ENCODE data around the gene IQSEC1. TPM values are rescaled to one million over a fixed set of nuclear protein-coding genes. Genes with fewer than 3 reads are reported as not detected.

The IQSEC1 gene
- total RNA-seq, 1 donor from 2014 or later, result 29.5 TPM

DNA sequence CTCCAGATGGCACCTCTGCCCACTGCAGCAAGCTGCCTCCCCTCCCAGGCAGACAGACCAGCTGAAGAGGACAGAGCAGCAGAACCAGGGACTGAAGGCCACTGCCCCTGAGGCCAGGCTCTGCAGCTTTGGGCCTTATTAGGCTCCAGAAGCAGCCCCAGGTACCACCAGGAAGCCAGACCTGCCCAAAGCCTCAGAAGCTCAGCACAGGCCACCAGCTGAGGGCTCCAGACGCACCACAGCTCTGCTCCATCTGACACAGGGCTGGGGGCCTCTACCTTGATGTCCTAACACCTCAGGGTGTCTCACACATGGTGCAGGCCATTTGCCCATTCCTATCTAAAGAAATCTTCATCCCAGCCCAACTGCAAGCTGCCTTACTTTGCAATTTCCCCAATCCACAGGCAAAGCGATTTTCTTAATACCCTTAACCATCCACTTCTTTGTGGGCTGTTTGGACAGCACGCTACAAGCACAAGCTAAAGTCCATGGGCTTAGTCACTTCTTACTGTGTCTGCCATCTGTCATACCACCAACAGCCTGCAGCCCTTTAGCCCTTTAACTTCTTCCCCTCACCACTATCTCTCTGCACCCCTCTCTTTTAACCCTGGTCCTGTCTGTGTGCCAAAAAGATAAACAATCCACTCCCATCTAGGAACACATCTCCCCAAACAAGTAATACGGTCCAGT is 112.1 kb downstream of the IQSEC1 start:
- Mint-ChIP-seq H3K4me1 (ENCODE audit: low read depth, unreplicated experiment) (peaks cover 16% of the 10 kb centered on the region), H3K36me3 (ENCODE audit: low read depth, unreplicated experiment) (peaks cover 10% of the 10 kb centered on the region), H3K27me3 (ENCODE audit: low read depth, unreplicated experiment) (no peaks in the 10 kb centered on the region), H3K9me3 (ENCODE audit: unreplicated experiment) (no peaks in the 10 kb centered on the region), H3K4me3 (ENCODE audit: unreplicated experiment) (no peak overlapping the region), H3K27ac (ENCODE audit: unreplicated experiment) (peak overlapping the region; percentile 35)
- H2AFZ ChIP-seq (ENCODE audit: low read depth, low read length), result no peak overlapping the region
- H3K4me3 ChIP-seq (ENCODE audit: insufficient read depth, low read depth, low read length), result no peak overlapping the region
- H3K27me3 ChIP-seq (ENCODE audit: insufficient read depth, low read length), result no peaks in the 10 kb centered on the region
- no peak overlapping the region for H3K27ac ChIP-seq (ENCODE audit: low read depth, low read length)
- DNase-seq (ENCODE audit: low read depth), result no peak
- FAIRE-seq, result no peak
- TF ChIP-seq, protein P1, sequence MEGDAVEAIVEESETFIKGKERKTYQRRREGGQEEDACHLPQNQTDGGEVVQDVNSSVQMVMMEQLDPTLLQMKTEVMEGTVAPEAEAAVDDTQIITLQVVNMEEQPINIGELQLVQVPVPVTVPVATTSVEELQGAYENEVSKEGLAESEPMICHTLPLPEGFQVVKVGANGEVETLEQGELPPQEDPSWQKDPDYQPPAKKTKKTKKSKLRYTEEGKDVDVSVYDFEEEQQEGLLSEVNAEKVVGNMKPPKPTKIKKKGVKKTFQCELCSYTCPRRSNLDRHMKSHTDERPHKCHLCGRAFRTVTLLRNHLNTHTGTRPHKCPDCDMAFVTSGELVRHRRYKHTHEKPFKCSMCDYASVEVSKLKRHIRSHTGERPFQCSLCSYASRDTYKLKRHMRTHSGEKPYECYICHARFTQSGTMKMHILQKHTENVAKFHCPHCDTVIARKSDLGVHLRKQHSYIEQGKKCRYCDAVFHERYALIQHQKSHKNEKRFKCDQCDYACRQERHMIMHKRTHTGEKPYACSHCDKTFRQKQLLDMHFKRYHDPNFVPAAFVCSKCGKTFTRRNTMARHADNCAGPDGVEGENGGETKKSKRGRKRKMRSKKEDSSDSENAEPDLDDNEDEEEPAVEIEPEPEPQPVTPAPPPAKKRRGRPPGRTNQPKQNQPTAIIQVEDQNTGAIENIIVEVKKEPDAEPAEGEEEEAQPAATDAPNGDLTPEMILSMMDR (IDR thresholded peaks at IDR 0.05; ENCODE audit: insufficient read depth, low read depth, low read length), result no peak
- TF ChIP-seq EZH2 (IDR thresholded peaks at IDR 0.05; ENCODE audit: insufficient read depth, low read length), result no peak
- H3K79me2 ChIP-seq (ENCODE audit: insufficient read depth, low read length), result peaks cover 91% of the 10 kb centered on the region
- H3K9me3 ChIP-seq (ENCODE audit: insufficient read depth, low read depth, low read length), result no peaks in the 10 kb centered on the region
- peaks cover 6% of the 10 kb centered on the region for H3K4me1 ChIP-seq (ENCODE audit: insufficient read depth, low read length)
- H3K9ac ChIP-seq (ENCODE audit: low read length), result no peak overlapping the region
- no peak overlapping the region for H3K4me2 ChIP-seq (ENCODE audit: low read length)
- H3K36me3 ChIP-seq (ENCODE audit: insufficient read depth, low read length), result no peaks in the 10 kb centered on the region
- peaks cover 99% of the 10 kb centered on the region for H4K20me1 ChIP-seq (ENCODE audit: insufficient read depth, low read length)

DNA sequence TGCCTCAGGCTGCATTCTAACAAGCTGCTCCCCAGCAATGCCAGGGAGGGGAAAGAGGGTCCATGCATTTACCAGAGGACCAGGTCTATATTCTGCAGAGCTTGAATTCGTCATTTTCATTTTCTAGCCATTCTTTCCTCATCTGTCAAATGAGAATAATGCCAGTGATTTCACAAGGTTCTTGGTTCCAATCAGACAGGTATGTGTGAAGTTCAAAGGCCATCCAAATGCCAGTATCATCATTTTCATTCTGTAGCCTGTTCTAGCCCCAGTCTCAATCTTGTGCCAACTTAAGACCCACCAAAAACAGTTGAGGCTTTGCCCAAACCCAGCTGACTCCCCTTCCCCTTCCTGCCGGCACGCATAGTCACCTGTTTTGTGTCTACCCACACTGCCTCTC is 112.7 kb downstream of the IQSEC1 start:
- H3K27ac Mint-ChIP-seq (ENCODE audit: unreplicated experiment), result no peak overlapping the region
- FAIRE-seq, result no peak
- no peak for TF ChIP-seq EZH2 (IDR thresholded peaks at IDR 0.05; ENCODE audit: insufficient read depth, low read length)
- TF ChIP-seq, protein P1 (IDR thresholded peaks at IDR 0.05; ENCODE audit: insufficient read depth, low read depth, low read length), result no peak
- H3K9me3 Mint-ChIP-seq (ENCODE audit: unreplicated experiment), result no peaks in the 10 kb centered on the region
- no peaks in the 10 kb centered on the region for H3K36me3 ChIP-seq (ENCODE audit: insufficient read depth, low read length)
- no peak overlapping the region for H3K27ac ChIP-seq (ENCODE audit: low read depth, low read length)
- H3K4me2 ChIP-seq (ENCODE audit: low read length), result no peak overlapping the region
- H3K27me3 Mint-ChIP-seq (ENCODE audit: low read depth, unreplicated experiment), result no peaks in the 10 kb centered on the region
- H3K9me3 ChIP-seq (ENCODE audit: insufficient read depth, low read depth, low read length), result no peaks in the 10 kb centered on the region
- H3K27me3 ChIP-seq (ENCODE audit: insufficient read depth, low read length), result no peaks in the 10 kb centered on the region
- H4K20me1 ChIP-seq (ENCODE audit: insufficient read depth, low read length), result peaks cover 99% of the 10 kb centered on the region
- H3K4me3 ChIP-seq (ENCODE audit: insufficient read depth, low read depth, low read length), result no peak overlapping the region
- peaks cover 91% of the 10 kb centered on the region for H3K79me2 ChIP-seq (ENCODE audit: insufficient read depth, low read length)
- H3K4me1 Mint-ChIP-seq (ENCODE audit: low read depth, unreplicated experiment), result peaks cover 9% of the 10 kb centered on the region
- no peaks in the 10 kb centered on the region for H3K4me1 ChIP-seq (ENCODE audit: insufficient read depth, low read length)
- no peak for DNase-seq (ENCODE audit: low read depth)
- H3K9ac ChIP-seq (ENCODE audit: low read length), result no peak overlapping the region
- no peak overlapping the region for H3K4me3 Mint-ChIP-seq (ENCODE audit: unreplicated experiment)
- H3K36me3 Mint-ChIP-seq (ENCODE audit: low read depth, unreplicated experiment), result peaks cover 10% of the 10 kb centered on the region
- H2AFZ ChIP-seq (ENCODE audit: low read depth, low read length), result no peak overlapping the region

DNA sequence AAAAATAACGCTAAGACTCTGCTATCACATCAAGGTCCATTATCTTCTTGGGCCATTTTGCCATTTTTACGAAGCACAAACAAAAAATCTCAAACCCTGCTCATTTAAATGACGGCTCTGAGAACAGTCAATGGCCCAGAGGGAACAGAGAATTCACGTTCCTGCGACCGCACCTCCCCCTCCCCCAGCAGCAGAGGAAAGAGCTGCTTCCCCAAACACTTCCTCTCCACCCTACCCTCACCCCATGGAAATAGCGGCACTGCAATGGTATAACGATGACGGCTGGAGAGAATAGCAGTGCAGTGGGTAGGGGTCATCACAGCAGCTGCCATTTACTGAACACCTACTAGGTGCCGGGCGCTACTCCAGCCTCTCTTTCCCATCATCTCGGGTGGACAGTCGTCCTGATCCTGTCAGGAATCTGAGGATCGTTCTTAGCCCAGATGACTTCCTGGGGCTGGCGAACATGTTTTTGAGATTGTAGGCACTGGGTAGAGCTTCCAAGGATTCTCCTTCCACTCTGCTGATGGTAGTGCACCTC is 113.3 kb downstream of the IQSEC1 start:
- no peaks in the 10 kb centered on the region for H3K36me3 ChIP-seq (ENCODE audit: insufficient read depth, low read length)
- H4K20me1 ChIP-seq (ENCODE audit: insufficient read depth, low read length), result peaks cover 99% of the 10 kb centered on the region
- DNase-seq (ENCODE audit: low read depth) (no peak), FAIRE-seq (no peak)
- no peak for TF ChIP-seq EZH2 (IDR thresholded peaks at IDR 0.05; ENCODE audit: insufficient read depth, low read length)
- TF ChIP-seq, protein P1 (IDR thresholded peaks at IDR 0.05; ENCODE audit: insufficient read depth, low read depth, low read length), result no peak
- peaks cover 8% of the 10 kb centered on the region for H3K4me1 Mint-ChIP-seq (ENCODE audit: low read depth, unreplicated experiment)
- no peaks in the 10 kb centered on the region for H3K4me1 ChIP-seq (ENCODE audit: insufficient read depth, low read length)
- H3K4me3 ChIP-seq (ENCODE audit: insufficient read depth, low read depth, low read length), result no peak overlapping the region
- no peak overlapping the region for H3K9ac ChIP-seq (ENCODE audit: low read length)
- peaks cover 89% of the 10 kb centered on the region for H3K79me2 ChIP-seq (ENCODE audit: insufficient read depth, low read length)
- peaks cover 10% of the 10 kb centered on the region for H3K36me3 Mint-ChIP-seq (ENCODE audit: low read depth, unreplicated experiment)
- H3K9me3 ChIP-seq (ENCODE audit: insufficient read depth, low read depth, low read length), result no peaks in the 10 kb centered on the region
- no peaks in the 10 kb centered on the region for H3K27me3 Mint-ChIP-seq (ENCODE audit: low read depth, unreplicated experiment)
- no peak overlapping the region for H3K4me2 ChIP-seq (ENCODE audit: low read length)
- no peak overlapping the region for H3K27ac Mint-ChIP-seq (ENCODE audit: unreplicated experiment)
- H3K27me3 ChIP-seq (ENCODE audit: insufficient read depth, low read length), result no peaks in the 10 kb centered on the region
- H3K9me3 Mint-ChIP-seq (ENCODE audit: unreplicated experiment), result no peaks in the 10 kb centered on the region
- no peak overlapping the region for H3K27ac ChIP-seq (ENCODE audit: low read depth, low read length)
- no peak overlapping the region for H3K4me3 Mint-ChIP-seq (ENCODE audit: unreplicated experiment)
- H2AFZ ChIP-seq (ENCODE audit: low read depth, low read length), result no peak overlapping the region
